Keratinocyte (primary cell): ENCODE data around the gene TFPT. TPM values are rescaled to one million over a fixed set of nuclear protein-coding genes. Genes with fewer than 3 reads are reported as not detected.

ENCODE experiments used
- DNase-seq: peaks from one replicate; pipeline ENCODE4 v3.0.0-alpha.2; 2011; ENCODE audit warnings: low read depth, missing footprints, low spot score
- FAIRE-seq: peaks from 2 replicates; lab custom pipeline; 2011; peaks lifted over from hg19 to GRCh38; lab: Jason Lieb, UNC
- H2AFZ ChIP-seq: 2 replicates; pipeline ENCODE4 v1.6.0; 2012; ENCODE audit warnings: low read length, control low read depth, inconsistent platforms; ENCODE audit not compliant: control insufficient read depth
- H3K27ac ChIP-seq: 2 replicates; pipeline ENCODE4 v1.5.1; 2011; ENCODE audit warnings: low read length; ENCODE audit not compliant: control insufficient read depth, insufficient read depth
- H3K27me3 ChIP-seq: 3 replicates; pipeline ENCODE4 v1.6.0; 2011; ENCODE audit warnings: low read length; ENCODE audit not compliant: control insufficient read depth, insufficient read depth; ENCODE audit errors: extremely low read depth
- H3K36me3 ChIP-seq, 2 experiments: 2 replicates in 1 of 2; 3 replicates in 1 of 2; pipeline ENCODE4 v1.5.1; 2011; ENCODE audit warnings: low read length in 2 of 2, mild to moderate bottlenecking in 1 of 2; ENCODE audit not compliant: control insufficient read depth in 2 of 2, insufficient read depth in 2 of 2; ENCODE audit errors: extremely low read depth in 1 of 2
- H3K4me1 ChIP-seq: 3 replicates; pipeline ENCODE4 v1.5.1; 2011; ENCODE audit warnings: low read length; ENCODE audit not compliant: control insufficient read depth, insufficient read depth; ENCODE audit errors: extremely low read depth
- H3K4me2 ChIP-seq: 3 replicates; pipeline ENCODE4 v1.6.0; 2011; ENCODE audit warnings: low read depth, low read length; ENCODE audit not compliant: control insufficient read depth, insufficient read depth; ENCODE audit errors: extremely low read depth
- H3K4me3 ChIP-seq, 3 experiments: fragments of 200-600 bp in 1 of 3; sonication (generic) in 1 of 3; 2 replicates in 2 of 3; 3 replicates in 1 of 3; pipeline ENCODE4 v1.5.1; 2011 to 2016; ENCODE audit warnings: low read length in 3 of 3, mild to moderate bottlenecking in 3 of 3, control low read depth in 2 of 3, inconsistent platforms in 1 of 3, low read depth in 1 of 3, mixed read lengths in 1 of 3, mixed run types in 1 of 3, moderate library complexity in 1 of 3; ENCODE audit not compliant: control insufficient read depth in 2 of 3, insufficient read depth in 2 of 3; ENCODE audit errors: extremely low read depth in 1 of 3
- H3K79me2 ChIP-seq: 2 replicates; pipeline ENCODE4 v1.6.0; 2012; ENCODE audit warnings: low read length; ENCODE audit not compliant: control insufficient read depth, insufficient read depth
- H3K9ac ChIP-seq: 3 replicates; pipeline ENCODE4 v1.6.0; 2011; ENCODE audit warnings: low read length; ENCODE audit not compliant: control insufficient read depth, insufficient read depth; ENCODE audit errors: extremely low read depth
- H3K9me1 ChIP-seq: 3 replicates; pipeline ENCODE4 v1.6.0; 2011; ENCODE audit warnings: low read length; ENCODE audit not compliant: control insufficient read depth, insufficient read depth; ENCODE audit errors: extremely low read depth
- H3K9me3 ChIP-seq: 2 replicates; pipeline ENCODE4 v1.5.1; 2012; ENCODE audit warnings: low read depth, low read length; ENCODE audit not compliant: control insufficient read depth
- H4K20me1 ChIP-seq: 3 replicates; pipeline ENCODE4 v1.6.0; 2011; ENCODE audit warnings: low read length; ENCODE audit not compliant: control insufficient read depth, insufficient read depth; ENCODE audit errors: extremely low read depth
- EZH2 ChIP-seq: IDR thresholded peaks from one replicate; pipeline ENCODE4 v1.6.1; 2012; ENCODE audit warnings: inconsistent platforms, mild to moderate bottlenecking, low read length, moderate library complexity
- dilution Hi-C: fragments of 300-500 bp; cut with MboI; formaldehyde crosslinking; loops from one replicate; pipeline ENCODE4 v1.7.0; 2020; ENCODE audit warnings: low sequenced_read_pairs; ENCODE audit not compliant: extremely low pct_ligation_motif_present
- polyA plus RNA-seq, 5 experiments: library from polyadenylated mRNA; depleted of rRNA in 3 of 5; stranded (reverse) in 3 of 5; stranded (forward) in 1 of 5; unstranded in 1 of 5; fragments of >200 nt; gene quantifications; 1 replicate in 1 of 5; 2 replicates in 3 of 5; 3 replicates in 1 of 5; pipeline versions ENCODE4 v1.2.1 to v1.2.3, GENCODE V29; 2011 to 2012; ENCODE audit warnings: missing spikeins in 2 of 5, low read depth in 1 of 5, low replicate concordance in 1 of 5
- TF ChIP-seq, protein P1 (sequence below), 3 experiments: IDR thresholded peaks in 1 of 3; conservative IDR thresholded peaks in 1 of 3; optimal IDR thresholded peaks in 1 of 3; 2 replicates in 2 of 3; 3 replicates in 1 of 3; pipeline versions ENCODE3 to v1.5.1; 2011; ENCODE audit warnings: low read length in 3 of 3, mild to moderate bottlenecking in 3 of 3, moderate library complexity in 2 of 3, control low read depth in 1 of 3, inconsistent platforms in 1 of 3; ENCODE audit not compliant: insufficient read depth in 2 of 3; ENCODE audit errors: extremely low read depth in 1 of 3

Gene TFPT
- polyA plus RNA-seq, 1 donor (not counting 4 experiments of a cell fraction or from before 2014, with no cell fraction given) = 6.8 TPM

DNA sequence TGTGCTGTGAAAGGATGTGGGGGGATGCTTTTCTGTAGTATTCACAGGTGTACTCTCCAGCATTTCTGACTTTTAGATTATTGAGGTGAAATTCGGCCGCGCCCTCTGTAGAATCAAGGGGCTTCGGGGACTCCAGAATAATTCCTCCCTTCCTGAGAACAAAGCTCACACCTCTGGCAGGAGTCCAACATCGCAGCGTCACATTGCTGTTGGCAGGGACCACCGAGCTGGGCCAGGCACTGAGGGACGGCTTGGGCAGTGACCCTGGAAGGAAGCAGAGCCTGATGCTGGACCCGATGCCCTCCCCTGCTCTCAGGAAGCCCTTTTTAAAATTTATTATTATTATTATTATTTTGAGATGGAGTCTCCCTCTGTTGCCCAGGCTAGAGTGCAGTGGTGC is 40.6 kb downstream of the TFPT start:
- Histone ChIP-seq H3K9me3 (no peaks in the 10 kb centered on the region), H3K27ac (no peak overlapping the region), H2AFZ (no peak overlapping the region), H3K36me3 (no peaks in the 10 kb centered on the region), H3K79me2 (no peaks in the 10 kb centered on the region), H3K4me1 (no peaks in the 10 kb centered on the region), H3K9me1 (no peaks in the 10 kb centered on the region), H3K4me3 (no peak overlapping the region), H3K27me3 (no peaks in the 10 kb centered on the region), H4K20me1 (no peaks in the 10 kb centered on the region), H3K9ac (no peak overlapping the region), H3K4me2 (no peak overlapping the region)
- FAIRE-seq (no peak), DNase-seq (no peak)
- TF ChIP-seq, protein P1, sequence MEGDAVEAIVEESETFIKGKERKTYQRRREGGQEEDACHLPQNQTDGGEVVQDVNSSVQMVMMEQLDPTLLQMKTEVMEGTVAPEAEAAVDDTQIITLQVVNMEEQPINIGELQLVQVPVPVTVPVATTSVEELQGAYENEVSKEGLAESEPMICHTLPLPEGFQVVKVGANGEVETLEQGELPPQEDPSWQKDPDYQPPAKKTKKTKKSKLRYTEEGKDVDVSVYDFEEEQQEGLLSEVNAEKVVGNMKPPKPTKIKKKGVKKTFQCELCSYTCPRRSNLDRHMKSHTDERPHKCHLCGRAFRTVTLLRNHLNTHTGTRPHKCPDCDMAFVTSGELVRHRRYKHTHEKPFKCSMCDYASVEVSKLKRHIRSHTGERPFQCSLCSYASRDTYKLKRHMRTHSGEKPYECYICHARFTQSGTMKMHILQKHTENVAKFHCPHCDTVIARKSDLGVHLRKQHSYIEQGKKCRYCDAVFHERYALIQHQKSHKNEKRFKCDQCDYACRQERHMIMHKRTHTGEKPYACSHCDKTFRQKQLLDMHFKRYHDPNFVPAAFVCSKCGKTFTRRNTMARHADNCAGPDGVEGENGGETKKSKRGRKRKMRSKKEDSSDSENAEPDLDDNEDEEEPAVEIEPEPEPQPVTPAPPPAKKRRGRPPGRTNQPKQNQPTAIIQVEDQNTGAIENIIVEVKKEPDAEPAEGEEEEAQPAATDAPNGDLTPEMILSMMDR (optimal IDR thresholded peaks at IDR 0.05 in 1 of 3, IDR thresholded peaks at IDR 0.05 in 1 of 3, conservative IDR thresholded peaks at IDR 0.05 in 1 of 3; ENCODE audit: extremely low read depth in 1 of 3, insufficient read depth in 2 of 3, low read length in 3 of 3) = no peak
- TF ChIP-seq EZH2 = no peak
- dilution Hi-C loops = no loop called here

DNA sequence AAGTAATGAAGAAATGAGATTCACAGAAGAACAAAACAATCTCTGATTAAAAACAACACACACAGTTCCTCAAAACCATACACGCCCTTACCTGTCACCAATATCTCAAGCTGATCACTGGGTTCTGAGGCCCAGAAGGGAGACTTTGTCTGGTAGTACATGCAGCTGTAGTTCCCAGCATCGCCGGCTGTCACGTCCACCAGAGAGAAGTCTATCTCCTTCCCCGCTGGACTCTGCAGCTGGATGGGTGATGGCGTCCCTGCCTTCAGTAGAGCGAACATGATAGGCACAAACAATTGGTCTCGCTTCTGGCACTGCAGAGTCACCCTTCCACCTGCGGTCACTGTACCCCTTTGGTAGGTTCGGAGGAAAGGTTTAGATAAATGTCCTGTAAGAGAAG is 41.6 kb downstream of the TFPT start:
- dilution Hi-C loops = no loop called here

More for the DNA sequence above, 41.6 kb downstream of the TFPT start:
- H3K79me2 ChIP-seq = no peaks in the 10 kb centered on the region
- H4K20me1 ChIP-seq = no peaks in the 10 kb centered on the region
- no peaks in the 10 kb centered on the region for H3K36me3 ChIP-seq
- TF ChIP-seq, protein P1 (optimal IDR thresholded peaks at IDR 0.05 in 1 of 3, IDR thresholded peaks at IDR 0.05 in 1 of 3, conservative IDR thresholded peaks at IDR 0.05 in 1 of 3; ENCODE audit: extremely low read depth in 1 of 3, insufficient read depth in 2 of 3, low read length in 3 of 3) = no peak
- no peak for TF ChIP-seq EZH2
- no peak for FAIRE-seq
- no peak overlapping the region for H3K4me2 ChIP-seq
- no peak overlapping the region for H2AFZ ChIP-seq
- H3K27ac ChIP-seq = no peak overlapping the region
- DNase-seq = no peak
- no peaks in the 10 kb centered on the region for H3K4me1 ChIP-seq
- H3K27me3 ChIP-seq = no peaks in the 10 kb centered on the region
- H3K9me3 ChIP-seq = no peaks in the 10 kb centered on the region
- no peak overlapping the region for H3K4me3 ChIP-seq
- no peak overlapping the region for H3K9ac ChIP-seq
- H3K9me1 ChIP-seq = no peaks in the 10 kb centered on the region
